Activated CD4-positive, alpha-beta T cell treated with anti-CD3 and anti-CD28 coated beads, Interleukin-2, amount 50 U/mL, for 16 hours (primary cell): ENCODE measurements around the gene FOCAD.

ENCODE experiments used
- DNase-seq: peaks from one replicate; pipeline ENCODE4 v3.0.0-alpha.2; 2020

Gene FOCAD

GRCh38 chr9:20740929-20741582, 57.0 kb downstream of the FOCAD start:
- no peak for DNase-seq

GRCh38 chr9:20742833-20743232, 58.8 kb downstream of the FOCAD start:
- DNase-seq: no peak

GRCh38 chr9:20744036-20744630, 60.1 kb downstream of the FOCAD start:
- no peak for DNase-seq

GRCh38 chr9:20746967-20747366, 62.9 kb downstream of the FOCAD start:
- no peak for DNase-seq

- DNase-seq: no peak
Measured at GRCh38 chr9:20749496-20750198, 65.6 kb downstream of the FOCAD start.

GRCh38 chr9:20753761-20754160, 69.7 kb downstream of the FOCAD start:
- DNase-seq: no peak

GRCh38 chr9:20754556-20754955, 70.5 kb downstream of the FOCAD start:
- DNase-seq: no peak

- no peak for DNase-seq
Measured at GRCh38 chr9:20760246-20760891, 76.3 kb downstream of the FOCAD start.

GRCh38 chr9:20770947-20771346, 86.9 kb downstream of the FOCAD start:
- no peak for DNase-seq

- no peak for DNase-seq
Measured at GRCh38 chr9:20771729-20772128, 87.7 kb downstream of the FOCAD start.

GRCh38 chr9:20775683-20776082, 91.6 kb downstream of the FOCAD start:
- DNase-seq: no peak

- no peak for DNase-seq
Measured at GRCh38 chr9:20781092-20781491, 97.0 kb downstream of the FOCAD start.

GRCh38 chr9:20782289-20782688, 98.2 kb downstream of the FOCAD start:
- DNase-seq: no peak

GRCh38 chr9:20783057-20784038, 99.3 kb downstream of the FOCAD start:
- DNase-seq: no peak

GRCh38 chr9:20784196-20784595, 100.1 kb downstream of the FOCAD start:
- no peak for DNase-seq

- DNase-seq: no peak
Measured at GRCh38 chr9:20786807-20787206, 102.7 kb downstream of the FOCAD start.

- no peak for DNase-seq
Measured at GRCh38 chr9:20788526-20789451, 104.7 kb downstream of the FOCAD start.

GRCh38 chr9:20790721-20791120, 106.7 kb downstream of the FOCAD start:
- peak; percentile 12 for DNase-seq

GRCh38 chr9:20791682-20792081, 107.6 kb downstream of the FOCAD start:
- DNase-seq: no peak

GRCh38 chr9:20804489-20805250, 120.6 kb downstream of the FOCAD start:
- DNase-seq: no peak

- no peak for DNase-seq
Measured at GRCh38 chr9:20805766-20806165, 121.7 kb downstream of the FOCAD start.
